Cerebellar cortex (tissue), 1 donor: ENCODE results near the gene TOR1A.

Experiments used
- DNase-seq: peaks from one replicate; pipeline ENCODE4 v3.0.0-alpha.2; 2015; ENCODE audit warnings: low spot score

The TOR1A gene

GRCh38 chr9:129851821-129852220 lies 27.9 kb upstream of the TOR1A start:
- DNase-seq = no peak

- no peak for DNase-seq
Observed at GRCh38 chr9:129850821-129851550, 27.1 kb upstream of the TOR1A start.

GRCh38 chr9:129849901-129850300 lies 26.0 kb upstream of the TOR1A start:
- no peak for DNase-seq

GRCh38 chr9:129848712-129849441 lies 24.9 kb upstream of the TOR1A start:
- DNase-seq = no peak

GRCh38 chr9:129845373-129845772 lies 21.4 kb upstream of the TOR1A start:
- no peak for DNase-seq

GRCh38 chr9:129841071-129841470 lies 17.1 kb upstream of the TOR1A start:
- DNase-seq = peak; percentile 58

- no peak for DNase-seq
Observed at GRCh38 chr9:129840034-129840433, 16.1 kb upstream of the TOR1A start.

- DNase-seq = no peak
Observed at GRCh38 chr9:129839324-129840023, 15.5 kb upstream of the TOR1A start.

GRCh38 chr9:129838707-129839259 lies 14.8 kb upstream of the TOR1A start:
- DNase-seq = no peak

GRCh38 chr9:129836311-129837007 lies 12.5 kb upstream of the TOR1A start:
- peak; percentile 27 for DNase-seq

- DNase-seq = no peak
Observed at GRCh38 chr9:129835860-129836223, 11.9 kb upstream of the TOR1A start.

- peak; percentile 96 for DNase-seq
Observed at GRCh38 chr9:129835128-129835859, 11.4 kb upstream of the TOR1A start, which contains the start of the genes C9orf78 and USP20. TSS of gene C9orf78 (minus strand) at chr9:129835275. CDS start at chr9:129835221, 54 bp downstream. TSS of gene USP20 (plus strand) at chr9:129835458. CDS start at chr9:129852556, 17,098 bp downstream.

GRCh38 chr9:129834489-129835127 lies 10.7 kb upstream of the TOR1A start:
- no peak for DNase-seq

GRCh38 chr9:129832982-129833381 lies 9.0 kb upstream of the TOR1A start:
- DNase-seq = no peak

GRCh38 chr9:129828969-129829368 lies 5.0 kb upstream of the TOR1A start:
- DNase-seq = no peak

- DNase-seq = no peak
Observed at GRCh38 chr9:129828051-129828450, 4.1 kb upstream of the TOR1A start.

- no peak for DNase-seq
Observed at GRCh38 chr9:129826759-129827158, 2.8 kb upstream of the TOR1A start.

GRCh38 chr9:129826344-129826743 lies 2.4 kb upstream of the TOR1A start:
- no peak for DNase-seq

- DNase-seq = no peak
Observed at GRCh38 chr9:129823542-129823934, 398 bp downstream of the TOR1A start.

- DNase-seq = no peak
Observed at GRCh38 chr9:129822898-129823541, 916 bp downstream of the TOR1A start.
